DMS153 treated with DMSO at 0.1 percent for 48 hours (cell line): Measurements from ENCODE around the gene PSMB7.

Experiments
- DNase-seq: peaks from one replicate; lab custom pipeline; 2025; ENCODE audit not compliant: unreplicated experiment; lab: John Stamatoyannopoulos, UW

The PSMB7 gene

DNA sequence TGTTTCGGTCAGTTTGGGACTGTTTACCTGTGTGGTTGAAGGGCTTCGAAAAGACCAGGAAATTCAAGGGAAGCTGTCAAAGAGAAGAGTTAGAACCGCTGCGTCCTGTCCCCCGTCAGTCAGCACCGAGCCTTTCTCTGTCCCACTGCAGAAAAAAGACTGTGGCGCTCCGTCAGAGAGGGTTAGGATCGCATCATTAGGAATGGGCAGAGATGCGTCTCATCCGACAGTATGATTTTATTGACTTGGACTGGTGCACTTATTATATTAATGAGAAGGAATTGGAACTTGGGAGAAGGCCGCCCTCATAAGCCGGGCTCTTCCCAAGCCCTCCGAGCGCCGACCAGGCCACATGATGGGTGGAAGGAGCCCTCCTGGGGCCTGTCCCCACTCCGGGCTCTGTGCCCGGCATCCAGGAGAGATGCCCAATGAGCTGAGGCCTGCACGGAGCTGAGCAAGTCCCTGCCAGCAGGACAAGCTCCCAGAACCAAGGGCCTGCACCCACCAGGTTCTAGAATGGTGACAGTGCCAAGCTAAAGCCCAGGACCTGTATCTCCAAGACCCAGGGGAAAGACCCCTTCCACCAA lies 85.9 kb downstream of the PSMB7 start:
- DNase-seq, result no peak

DNA sequence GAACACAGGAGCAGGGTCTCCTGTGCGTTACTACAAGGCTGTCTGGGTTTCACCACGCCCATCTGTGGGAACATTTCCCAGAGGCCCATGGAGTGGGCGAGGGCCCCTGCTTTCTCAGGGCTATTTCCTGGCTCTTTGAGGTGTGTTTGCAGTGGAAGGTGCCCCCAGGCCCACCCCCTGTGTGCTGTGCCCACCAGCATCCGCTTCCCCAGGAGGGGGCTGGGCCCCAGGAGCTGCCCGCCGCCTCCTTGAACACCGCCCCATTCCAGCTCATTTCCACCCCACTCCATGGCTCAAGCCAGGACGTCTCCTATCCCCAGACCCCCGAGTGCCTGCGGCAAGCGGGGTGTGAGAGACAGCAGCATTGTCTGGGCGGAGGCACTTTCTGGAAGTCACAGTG lies 87.0 kb downstream of the PSMB7 start:
- no peak for DNase-seq

DNA sequence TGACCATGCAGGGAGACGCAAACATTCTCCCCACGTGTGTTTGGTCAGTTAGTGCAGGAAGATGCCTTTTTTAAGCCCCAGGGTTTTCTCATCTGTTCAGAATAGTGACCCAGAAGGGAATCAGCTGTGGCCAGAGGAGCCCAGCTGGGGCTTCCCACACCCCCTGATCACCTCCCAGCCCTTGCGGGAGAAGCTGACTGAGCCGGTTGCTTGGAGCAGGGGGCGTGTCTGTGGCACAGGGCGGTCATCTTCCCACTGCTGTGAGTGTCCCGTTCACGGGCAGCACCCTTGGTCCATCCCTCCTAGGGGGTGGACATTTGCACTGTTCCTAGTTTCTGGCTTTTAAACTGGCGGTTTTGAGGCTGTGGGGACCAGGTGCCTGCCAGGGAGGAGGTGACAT lies 87.8 kb downstream of the PSMB7 start:
- no peak for DNase-seq

DNA sequence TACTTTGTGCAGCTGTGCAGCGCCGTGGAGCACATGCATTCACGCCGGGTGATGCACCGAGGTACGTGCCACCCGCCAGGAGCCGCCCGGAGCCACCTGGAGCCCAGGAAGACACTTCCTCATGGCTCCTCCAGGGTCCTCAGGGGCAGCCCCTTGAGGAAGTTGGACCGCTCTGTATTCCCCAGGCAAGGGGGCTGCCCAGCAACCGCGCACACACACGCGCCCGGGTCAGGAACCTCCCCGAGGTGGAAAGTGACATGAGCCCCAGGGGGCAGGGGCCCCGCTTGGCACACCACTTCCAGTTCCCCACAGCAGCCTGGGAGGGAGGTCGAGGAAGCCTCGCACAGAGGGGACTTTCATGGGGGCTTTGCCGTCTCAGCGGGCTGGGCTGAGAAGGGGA lies 88.9 kb downstream of the PSMB7 start:
- DNase-seq, result no peak

DNA sequence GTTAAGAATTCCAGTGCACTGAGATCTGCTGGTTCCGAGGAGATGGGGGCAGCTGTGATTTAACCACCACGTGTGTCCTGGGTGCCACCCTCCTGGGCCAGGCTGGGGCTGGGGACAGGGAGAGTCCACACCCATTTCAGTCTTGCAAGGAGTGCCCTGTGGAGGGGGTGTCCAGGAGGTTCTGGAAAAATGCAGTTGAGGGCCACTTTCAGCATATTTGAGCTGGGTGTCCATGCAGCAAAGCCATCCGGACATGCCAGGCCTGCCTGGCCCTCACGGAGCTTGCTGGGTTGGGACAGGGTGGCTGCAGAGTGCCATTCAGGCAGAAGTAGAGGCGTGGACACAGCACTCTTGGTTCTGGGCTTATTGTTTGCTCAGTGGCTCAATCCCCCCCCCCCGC lies 89.4 kb downstream of the PSMB7 start:
- DNase-seq, result no peak

DNA sequence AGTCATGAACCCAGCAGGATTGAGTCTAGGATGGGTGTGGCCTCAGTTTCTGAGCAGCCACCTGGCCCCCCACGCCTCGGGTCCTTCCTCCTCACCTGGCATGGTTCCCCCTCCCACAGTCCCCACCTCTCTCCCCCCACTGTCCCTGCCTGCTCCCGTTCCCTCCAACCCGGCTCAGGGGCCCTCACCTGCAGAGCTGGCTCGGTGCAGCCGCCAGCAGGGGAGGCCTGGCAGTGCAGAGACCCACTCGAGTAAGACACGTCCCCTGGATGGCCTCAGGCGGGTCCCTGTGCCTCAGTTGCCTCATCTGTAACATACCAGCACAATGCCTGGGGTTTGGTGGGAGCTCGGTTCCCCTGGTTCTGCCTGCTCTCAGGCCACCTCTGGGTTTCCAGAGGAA lies 91.3 kb downstream of the PSMB7 start:
- DNase-seq, result no peak

DNA sequence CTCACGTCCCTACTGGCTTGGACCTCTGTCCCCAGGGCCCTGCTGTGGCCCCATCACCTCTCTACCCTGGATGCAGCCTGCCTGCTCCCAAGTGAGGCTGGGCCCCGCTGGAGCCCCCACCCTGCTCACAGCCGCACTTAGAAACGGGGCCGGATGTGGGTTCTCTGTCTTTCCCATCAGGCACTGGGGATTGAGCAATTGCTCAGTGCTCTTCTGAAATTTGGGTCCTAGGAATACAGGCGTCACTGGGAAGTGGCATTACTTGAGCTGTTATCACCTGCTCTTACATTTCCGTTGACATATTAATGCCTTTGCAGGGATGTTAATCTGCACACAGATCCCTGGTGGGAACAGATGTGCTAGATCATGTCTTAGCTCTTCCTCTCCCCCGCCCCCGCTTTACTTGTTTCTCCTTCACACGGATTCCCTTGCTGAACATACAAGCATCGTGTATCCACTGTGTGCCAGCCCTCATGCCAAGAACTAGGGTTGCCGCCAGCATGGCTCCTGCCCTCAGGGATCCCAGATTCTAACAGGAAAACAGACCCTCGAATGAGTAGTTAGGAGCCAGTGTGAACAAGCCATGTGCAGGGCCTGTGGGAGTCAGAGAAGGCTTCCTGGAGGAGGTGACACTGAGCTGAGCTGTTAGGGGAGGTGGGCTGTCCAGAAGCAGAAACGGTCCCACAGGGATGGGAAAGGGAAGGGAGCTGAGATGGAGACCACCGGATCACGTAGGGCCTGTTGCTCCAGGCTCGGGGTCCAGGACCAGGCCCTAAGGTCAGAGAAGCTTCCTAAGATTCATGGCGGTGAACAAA lies 92.4 kb downstream of the PSMB7 start:
- DNase-seq, result no peak

DNA sequence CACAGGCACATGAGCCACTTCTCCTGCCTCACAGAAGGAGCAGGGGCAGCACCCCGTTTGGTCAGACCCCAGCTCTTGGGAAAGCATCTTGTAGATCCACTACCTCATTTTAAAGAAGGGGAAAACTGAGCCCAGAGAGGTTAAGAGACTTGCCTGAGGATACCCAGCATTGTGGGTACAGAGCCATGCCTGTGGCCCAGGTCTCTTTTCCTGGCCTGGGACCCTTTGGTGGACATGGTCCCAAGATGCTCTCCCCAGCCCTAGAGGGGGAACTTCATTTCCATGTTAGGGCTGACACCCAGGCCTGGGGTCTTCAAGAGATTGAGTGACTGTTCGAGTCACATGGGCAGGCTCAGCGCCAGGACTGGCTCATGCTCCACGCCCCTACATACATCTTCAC lies 93.3 kb downstream of the PSMB7 start:
- no peak for DNase-seq

DNA sequence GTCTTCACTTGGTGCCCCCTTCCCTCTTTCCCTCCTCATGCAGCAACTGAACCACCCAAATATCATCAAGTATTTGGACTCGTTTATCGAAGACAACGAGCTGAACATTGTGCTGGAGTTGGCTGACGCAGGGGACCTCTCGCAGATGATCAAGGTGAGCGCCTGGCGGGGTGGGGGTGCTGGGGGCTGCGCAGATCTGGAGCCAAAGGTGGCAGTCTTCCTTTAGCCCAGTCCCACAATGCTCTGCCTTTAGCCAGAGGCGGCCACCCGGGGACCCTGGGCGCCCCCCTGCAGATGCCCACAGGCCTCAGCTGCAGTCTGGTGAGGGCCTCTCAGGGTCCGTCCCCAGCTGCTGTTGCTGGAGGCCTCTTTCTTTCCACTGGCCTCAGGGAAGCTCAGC lies 93.8 kb downstream of the PSMB7 start:
- DNase-seq, result no peak

DNA sequence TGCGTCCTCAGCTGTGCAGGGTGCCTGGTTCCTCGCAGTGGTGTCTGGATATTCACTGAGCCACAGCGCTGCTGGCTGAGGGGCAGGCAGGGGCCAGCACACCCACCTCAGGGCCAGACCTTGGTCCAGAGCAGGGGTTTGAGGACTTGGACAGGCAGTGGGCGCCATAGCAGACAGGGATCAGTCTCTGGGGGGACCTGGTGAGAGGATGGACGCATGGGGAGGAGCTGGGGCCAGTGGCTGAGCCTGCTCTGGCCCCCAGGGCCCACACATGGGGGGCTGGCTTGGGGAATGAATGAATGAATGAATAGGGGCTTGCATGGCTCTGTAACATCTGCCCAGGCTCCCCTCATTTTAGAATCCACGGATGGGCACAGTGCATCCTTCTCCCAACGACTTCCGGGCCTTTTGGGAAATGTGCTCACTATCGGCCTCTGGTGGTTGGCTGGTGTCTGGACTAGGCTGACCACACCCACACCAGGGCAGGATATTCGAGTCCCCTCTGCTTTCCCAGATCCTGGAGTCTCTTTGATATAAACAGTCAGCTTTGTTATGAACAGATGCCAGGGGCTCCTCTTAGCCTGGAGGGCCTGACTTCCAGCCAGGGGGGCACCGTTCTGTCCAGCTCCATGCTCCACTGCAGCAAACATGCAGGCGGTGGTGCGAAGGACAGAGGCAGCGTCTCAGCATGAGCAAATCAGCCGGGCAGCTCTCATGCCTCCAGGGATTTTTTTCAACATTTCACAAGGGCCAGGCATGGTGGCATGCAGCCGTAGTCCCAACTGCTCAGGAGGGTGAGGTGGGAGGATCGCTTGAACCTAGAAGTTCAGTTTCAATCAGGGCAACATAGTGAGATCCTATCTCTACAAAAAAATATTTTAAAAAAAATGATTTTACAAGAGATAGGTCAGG lies 94.9 kb downstream of the PSMB7 start:
- DNase-seq, result peak; percentile 44

DNA sequence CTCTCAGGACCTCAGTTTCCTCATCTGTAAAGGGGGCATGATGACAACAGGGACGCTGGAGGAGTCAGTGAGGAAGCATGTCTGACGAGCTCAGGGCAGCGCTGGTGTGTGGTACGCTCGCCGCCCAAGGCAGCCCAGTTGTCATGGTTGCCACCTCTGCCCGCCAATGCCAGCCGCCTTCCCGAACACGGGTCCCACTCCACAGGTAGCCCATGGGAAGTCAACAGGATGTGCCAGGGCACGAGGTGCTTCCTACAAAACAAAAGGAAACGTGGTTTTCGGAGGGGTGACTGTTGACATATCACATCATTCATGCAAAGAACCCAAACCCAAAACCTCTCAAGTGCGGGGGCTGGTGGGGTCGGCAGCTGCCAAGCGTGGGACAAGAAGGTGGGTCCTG lies 99.4 kb downstream of the PSMB7 start:
- DNase-seq, result no peak

DNA sequence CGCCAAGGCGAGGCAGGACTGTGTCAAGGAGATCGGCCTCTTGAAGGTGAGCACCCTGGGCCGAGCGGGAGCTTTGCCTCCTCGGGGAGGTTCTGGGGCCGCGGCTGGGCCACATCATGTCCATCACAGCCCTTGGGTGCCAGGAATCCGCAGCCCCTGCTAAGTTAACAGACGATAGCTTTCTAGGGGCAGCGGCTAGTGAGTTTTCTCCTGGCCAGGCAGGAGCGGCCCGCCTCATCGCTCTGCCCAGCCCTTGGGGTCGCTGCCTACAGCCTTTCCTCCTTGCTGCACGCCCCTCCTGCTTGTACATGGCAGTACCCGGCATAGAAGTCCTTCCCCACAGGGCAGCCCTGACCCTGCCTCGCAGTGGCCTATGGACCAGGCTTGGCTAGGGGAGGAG lies 101.3 kb downstream of the PSMB7 start:
- no peak for DNase-seq

DNA sequence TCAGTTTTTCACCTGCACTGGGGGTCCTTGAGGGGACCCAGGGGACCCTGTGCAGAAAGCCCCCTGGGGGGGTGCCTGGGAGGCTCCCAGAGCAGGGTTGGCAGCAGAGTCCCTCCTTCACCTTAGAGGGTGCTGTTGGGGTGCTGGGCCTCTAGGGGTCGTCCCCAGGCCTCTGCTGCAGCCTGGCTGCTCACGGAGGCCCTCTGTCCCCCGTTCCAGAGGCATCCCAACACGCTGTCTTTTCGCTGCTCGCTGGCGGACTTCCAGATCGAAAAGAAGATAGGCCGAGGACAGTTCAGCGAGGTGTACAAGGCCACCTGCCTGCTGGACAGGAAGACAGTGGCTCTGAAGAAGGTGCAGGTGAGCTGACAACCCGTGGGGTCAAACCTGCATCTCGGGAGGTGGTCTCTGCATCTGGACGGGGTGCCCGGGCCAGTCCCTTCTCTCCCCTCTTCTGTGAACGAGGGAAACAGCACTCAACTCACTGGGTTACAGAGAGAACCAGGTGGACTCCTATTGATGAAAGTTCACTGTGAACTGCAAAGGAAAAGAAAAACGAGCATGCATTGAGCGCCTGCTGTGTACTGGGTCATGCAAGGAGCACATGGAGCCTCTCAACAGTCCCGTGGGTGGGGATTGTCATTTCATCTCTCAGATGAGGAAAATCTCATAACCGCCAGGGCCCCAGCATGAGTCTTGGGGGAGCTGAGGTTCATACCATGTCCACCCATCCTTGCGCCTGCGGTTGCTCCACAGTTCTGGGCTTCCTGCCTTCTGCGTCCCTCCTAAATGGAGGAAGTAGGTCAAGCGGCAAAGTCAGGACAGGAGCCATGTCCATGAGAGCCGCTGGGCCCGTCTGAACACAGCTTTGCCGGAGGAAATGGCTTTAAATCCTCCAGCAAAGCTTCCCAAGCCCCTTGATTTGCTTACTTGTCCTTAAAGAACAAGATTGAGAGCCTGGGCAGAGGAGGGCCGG lies 102.7 kb downstream of the PSMB7 start:
- DNase-seq, result no peak

DNA sequence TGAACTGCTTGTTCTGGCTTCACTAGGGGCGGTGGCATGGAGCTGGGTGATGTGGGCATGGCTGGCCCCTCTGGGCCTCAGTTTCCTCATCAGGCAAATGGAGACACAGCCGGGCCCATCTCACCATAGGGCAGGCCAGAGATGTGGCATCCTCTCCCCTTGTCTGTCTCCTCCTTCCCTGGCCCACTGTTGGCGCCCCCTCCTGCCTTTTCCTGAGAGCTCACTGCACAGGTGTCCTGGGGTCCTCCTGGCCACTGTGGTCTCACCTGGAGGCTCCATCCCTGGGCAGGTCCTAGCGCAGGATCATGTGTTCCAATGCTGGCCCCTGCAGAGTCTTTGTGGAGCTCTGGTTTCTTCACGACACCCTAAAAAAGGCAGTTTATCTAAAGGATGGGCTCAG lies 104.0 kb downstream of the PSMB7 start:
- no peak for DNase-seq

DNA sequence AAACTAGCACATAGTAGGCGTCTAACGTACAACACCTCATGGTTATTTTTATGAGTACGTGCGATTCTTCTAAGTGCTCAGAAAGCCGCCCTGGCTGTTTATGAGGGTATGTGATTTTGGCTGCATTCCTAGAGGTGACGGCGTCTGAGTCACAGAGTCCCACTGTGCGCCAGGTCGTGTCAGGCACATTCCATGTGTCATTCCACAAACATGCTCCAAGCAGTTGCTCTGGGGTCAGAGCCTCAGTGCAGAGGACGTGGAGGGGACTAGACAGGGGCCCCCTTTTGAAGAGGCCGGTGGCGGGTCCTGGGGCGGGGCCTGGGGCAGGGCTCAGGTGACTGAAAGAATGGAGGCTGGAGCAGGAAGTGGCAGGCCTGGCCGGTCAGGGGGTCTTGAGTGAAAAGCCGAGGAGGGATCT lies 105.6 kb downstream of the PSMB7 start:
- no peak for DNase-seq

DNA sequence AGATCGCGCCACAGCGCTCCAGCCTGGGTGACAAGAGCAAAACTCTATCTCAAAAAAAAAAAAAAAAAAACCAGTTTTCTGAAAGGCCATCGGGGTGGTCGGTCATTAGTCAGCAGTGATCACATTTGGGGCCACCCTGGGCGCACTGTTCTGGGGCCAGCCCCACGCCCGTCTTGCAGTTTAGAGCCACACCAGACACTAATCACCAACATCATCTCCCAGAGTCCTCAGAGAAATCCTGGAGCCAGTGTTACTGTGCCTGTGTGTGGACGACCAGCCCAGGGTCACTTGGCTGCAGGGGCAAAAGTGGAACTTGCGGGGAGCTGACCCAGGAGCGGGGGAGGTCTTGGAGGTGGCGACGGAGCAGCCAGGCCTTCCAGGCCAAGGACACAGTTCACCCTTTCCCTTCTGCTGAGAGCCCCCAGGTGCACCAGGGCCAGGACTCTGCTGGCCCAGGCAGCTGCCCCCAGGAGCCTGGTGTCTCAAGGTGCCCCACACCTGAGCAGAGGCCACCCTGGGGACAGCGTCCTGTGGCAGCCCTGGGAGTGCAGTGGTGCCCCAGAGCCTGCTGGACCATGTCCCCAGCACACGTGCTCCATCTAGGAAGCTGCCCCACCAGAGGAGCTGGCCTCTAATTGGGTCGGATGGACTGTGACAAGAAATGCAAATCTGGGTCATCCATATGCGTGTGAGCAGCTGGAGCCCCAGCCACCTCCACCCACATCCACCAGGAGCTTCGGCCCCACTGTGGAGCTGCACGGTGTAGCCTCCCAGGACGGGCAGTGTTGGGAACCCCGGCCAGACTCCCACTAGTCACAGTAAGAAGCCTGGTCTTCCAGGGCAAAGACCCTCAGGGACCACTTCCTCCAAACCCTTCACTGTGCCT lies 106.4 kb downstream of the PSMB7 start:
- no peak for DNase-seq

DNA sequence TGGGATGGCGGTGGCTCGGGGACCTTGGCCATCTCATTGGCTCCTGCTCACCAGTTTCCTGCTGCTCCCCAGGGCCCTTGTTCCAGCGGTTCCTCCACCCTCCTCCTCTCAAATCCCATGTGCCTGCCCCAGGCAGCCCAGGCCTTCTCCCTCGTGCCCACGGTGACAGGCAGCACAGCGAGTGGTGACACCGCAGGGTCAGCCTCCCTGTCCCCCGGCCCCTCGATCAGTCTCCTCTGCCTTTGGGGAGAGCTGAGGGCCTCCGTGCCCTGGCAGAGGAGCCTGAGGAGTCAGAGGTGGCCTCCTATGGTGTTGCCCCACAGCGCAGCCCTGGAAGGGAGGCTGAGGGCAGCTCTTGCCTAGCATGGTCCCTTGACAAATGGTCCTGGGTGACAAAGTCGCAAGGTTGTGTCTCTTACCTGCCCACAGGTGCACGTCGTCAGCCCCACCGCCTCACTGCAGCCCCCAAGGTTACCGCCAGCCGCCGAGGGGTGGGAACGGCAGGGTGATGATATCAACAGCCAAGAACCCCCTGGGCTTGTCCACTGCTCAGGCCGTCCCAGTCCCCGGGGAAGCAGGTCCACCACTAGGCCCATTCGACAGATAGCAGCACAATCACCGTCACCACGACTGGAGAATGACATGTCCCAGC lies 107.7 kb downstream of the PSMB7 start:
- DNase-seq, result no peak

DNA sequence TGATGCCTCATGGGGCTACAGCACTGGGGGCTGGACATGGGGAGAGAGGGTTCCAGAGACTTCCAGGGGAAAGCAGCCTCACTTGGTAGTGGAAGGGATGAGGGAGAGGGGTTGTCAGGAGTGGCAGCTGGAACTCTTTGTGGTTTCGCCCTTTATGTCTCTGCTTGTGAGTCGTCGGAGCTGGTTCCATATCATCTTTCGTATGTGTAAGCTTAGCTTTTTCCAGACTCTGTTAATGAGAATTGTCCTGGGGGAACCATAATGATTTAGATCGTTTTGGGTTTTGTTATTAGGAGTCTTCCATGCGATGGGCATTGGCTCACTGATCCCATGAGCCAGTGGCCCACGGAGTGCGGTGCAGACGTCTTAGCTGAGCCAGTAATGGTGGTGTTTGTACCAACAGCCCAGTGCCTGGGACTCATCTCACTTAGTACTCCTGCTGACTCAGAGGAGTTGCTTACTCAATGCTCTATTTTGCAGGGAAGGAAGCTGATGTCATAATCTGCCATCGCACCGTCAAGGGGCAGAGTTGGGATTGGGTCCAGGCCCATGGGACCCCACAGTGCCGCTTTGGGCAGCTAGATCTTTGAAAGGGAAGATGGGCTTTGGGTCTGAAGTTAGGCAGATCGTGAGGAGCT lies 109.0 kb downstream of the PSMB7 start:
- no peak for DNase-seq

DNA sequence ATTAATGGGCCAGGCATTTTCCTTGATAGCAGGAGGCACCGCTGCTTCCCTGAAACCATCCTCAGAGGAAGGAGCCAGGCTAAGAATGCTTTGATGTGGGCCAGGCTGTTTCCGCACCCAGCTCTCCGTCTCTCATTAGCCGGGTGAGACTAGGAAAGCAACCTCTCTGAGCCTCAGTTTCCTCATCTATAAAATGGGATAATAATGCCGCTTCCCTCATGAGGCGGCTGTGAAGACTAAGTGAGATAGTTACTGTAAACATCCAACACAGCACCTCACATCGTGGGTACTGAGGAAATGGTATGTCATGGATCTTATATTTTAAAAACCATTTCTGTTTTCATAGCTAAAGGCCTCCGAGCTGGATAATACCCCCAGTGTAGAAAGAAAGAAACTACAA lies 111.0 kb downstream of the PSMB7 start:
- DNase-seq, result no peak
